ENCODE data around the gene PGBD1.

- TF ChIP-seq CTCF (IDR thresholded peaks at IDR 0.05): no peak
- TF ChIP-seq EZH2 (IDR thresholded peaks at IDR 0.05): no peak
- no peak for TF ChIP-seq EZH2phosphoT487 (IDR thresholded peaks at IDR 0.05)
Observed at GRCh38 chr6:28343898-28344677, 62.7 kb downstream of the PGBD1 start.

Data from neural progenitor cell (in vitro differentiated cells).